Panc1 (cell line): Measurements from ENCODE around the gene KRT6C.

Experiments used
- CTCF ChIP-seq: fragments of 450-650 bp; IDR thresholded peaks from 2 replicates; pipeline ENCODE4 v1.5.1; 2017; ENCODE audit warnings: mild to moderate bottlenecking
- POLR2AphosphoS5 ChIP-seq: IDR thresholded peaks from 2 replicates; pipeline ENCODE4 v1.6.1; 2012; ENCODE audit warnings: mild to moderate bottlenecking, low read depth, low read length, moderate library complexity

- no peak for TF ChIP-seq CTCF
- no peak for TF ChIP-seq POLR2AphosphoS5
These were observed 41.1 kb upstream of the KRT6C start for GRCh38 chr12:52514471-52515318.
